PC-3 (cell line): ENCODE measurements around the gene RPL3.

ENCODE experiments used
- EZH2 ChIP-seq: fragments of 300-600 bp; sonication (generic); IDR thresholded peaks from one replicate; pipeline ENCODE4 v1.6.1; 2017; ENCODE audit warnings: antibody characterized with exemption, mild to moderate bottlenecking, low read length; ENCODE audit not compliant: unreplicated experiment
- TF ChIP-seq, protein P1 (sequence below): fragments of 300-600 bp; sonication (generic); conservative IDR thresholded peaks from 2 replicates; pipeline ENCODE4 v1.5.1; 2017; ENCODE audit warnings: antibody characterized with exemption, low read depth, mild to moderate bottlenecking, low read length

DNA sequence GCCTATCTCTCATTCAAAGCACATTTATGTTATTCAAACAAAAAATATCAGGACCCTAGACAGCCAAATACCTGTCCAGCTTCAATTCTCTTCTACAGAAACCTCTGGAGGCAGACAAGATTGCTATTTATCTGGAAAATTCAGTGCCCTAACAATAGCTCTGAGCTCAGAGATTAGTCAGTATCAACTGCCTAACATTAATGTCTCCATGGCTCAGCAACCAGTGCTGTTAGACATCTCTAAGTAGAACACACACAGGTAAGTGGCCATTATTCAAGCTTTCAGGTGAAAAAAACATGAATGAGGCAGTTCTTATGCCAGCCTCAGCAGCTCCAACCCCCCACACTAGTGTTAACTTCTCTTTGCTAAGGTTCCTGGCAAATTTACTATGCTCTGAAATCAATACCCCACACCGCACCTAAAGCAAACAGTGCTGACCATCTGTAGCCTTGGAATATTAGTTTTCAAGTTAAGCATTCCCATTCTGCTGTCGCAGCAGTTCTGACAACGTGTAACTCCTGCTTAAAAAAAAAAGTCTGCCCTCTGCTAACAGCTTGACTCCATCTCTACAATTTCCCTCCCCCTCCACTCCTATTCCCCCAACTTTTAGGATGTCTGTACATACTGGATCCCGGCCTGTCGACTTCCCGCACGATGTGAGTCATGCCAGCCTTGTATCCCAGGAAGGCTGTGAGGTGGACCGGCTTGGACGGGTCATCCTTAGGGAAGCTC lies 1.5 kb downstream of the RPL3 start:
- TF ChIP-seq, protein P1, sequence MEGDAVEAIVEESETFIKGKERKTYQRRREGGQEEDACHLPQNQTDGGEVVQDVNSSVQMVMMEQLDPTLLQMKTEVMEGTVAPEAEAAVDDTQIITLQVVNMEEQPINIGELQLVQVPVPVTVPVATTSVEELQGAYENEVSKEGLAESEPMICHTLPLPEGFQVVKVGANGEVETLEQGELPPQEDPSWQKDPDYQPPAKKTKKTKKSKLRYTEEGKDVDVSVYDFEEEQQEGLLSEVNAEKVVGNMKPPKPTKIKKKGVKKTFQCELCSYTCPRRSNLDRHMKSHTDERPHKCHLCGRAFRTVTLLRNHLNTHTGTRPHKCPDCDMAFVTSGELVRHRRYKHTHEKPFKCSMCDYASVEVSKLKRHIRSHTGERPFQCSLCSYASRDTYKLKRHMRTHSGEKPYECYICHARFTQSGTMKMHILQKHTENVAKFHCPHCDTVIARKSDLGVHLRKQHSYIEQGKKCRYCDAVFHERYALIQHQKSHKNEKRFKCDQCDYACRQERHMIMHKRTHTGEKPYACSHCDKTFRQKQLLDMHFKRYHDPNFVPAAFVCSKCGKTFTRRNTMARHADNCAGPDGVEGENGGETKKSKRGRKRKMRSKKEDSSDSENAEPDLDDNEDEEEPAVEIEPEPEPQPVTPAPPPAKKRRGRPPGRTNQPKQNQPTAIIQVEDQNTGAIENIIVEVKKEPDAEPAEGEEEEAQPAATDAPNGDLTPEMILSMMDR, result no peak
- TF ChIP-seq EZH2, result no peak
